Activated CD8-positive, alpha-beta T cell treated with anti-CD3 and anti-CD28 coated beads, Interleukin-2, amount 10 ng/mL, durations not matched to agents 7 days and 5 days (primary cell): ENCODE data around the gene METTL4. TPM values are rescaled to one million over a fixed set of nuclear protein-coding genes. Genes with fewer than 3 reads are reported as not detected.

Source experiments
- ATAC-seq: fragments of 150-1000 bp; cut with Tn5 transposase; one replicate; pipeline ENCODE4 v1.10.0; 2021; ENCODE audit warnings: moderate library complexity
- CTCF ChIA-PET: fragments of 350-600 bp; sonication (Branson Sonifier 250); formaldehyde crosslinking; loops from one replicate; lab custom pipeline; 2021; ENCODE audit warnings: antibody characterized with exemption; lab: Charles Lee
- POLR2A ChIA-PET: fragments of 350-600 bp; sonication (Branson Sonifier 250); formaldehyde crosslinking; loops from one replicate; lab custom pipeline; 2021; ENCODE audit warnings: antibody characterized with exemption; lab: Charles Lee
- DNase-seq: peaks from one replicate; pipeline ENCODE4 v3.0.0-alpha.2; 2020
- H3K27ac Mint-ChIP-seq: one replicate; pipeline ENCODE4 v1.8.0; 2021; ENCODE audit warnings: mild to moderate bottlenecking, mixed read lengths
- H3K27me3 Mint-ChIP-seq: one replicate; pipeline ENCODE4 v1.8.0; 2021; ENCODE audit warnings: low read depth, mixed read lengths
- H3K36me3 Mint-ChIP-seq: one replicate; pipeline ENCODE4 v1.8.0; 2021; ENCODE audit warnings: low read depth, mixed read lengths
- H3K4me1 Mint-ChIP-seq: one replicate; pipeline ENCODE4 v1.8.0; 2021; ENCODE audit warnings: low read depth, mixed read lengths
- H3K4me3 Mint-ChIP-seq: one replicate; pipeline ENCODE4 v1.8.0; 2021; ENCODE audit warnings: mild to moderate bottlenecking, mixed read lengths
- H3K9me3 Mint-ChIP-seq: one replicate; pipeline ENCODE4 v1.8.0; 2022; ENCODE audit warnings: mixed read lengths; ENCODE audit not compliant: insufficient read depth
- total RNA-seq, 2 experiments: library from RNA; stranded (reverse); gene quantifications; one replicate each; pipeline ENCODE4 v1.2.3, GENCODE V29; 2021

METTL4 gene, protein sequence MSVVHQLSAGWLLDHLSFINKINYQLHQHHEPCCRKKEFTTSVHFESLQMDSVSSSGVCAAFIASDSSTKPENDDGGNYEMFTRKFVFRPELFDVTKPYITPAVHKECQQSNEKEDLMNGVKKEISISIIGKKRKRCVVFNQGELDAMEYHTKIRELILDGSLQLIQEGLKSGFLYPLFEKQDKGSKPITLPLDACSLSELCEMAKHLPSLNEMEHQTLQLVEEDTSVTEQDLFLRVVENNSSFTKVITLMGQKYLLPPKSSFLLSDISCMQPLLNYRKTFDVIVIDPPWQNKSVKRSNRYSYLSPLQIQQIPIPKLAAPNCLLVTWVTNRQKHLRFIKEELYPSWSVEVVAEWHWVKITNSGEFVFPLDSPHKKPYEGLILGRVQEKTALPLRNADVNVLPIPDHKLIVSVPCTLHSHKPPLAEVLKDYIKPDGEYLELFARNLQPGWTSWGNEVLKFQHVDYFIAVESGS
- total RNA-seq = 10 to 100 TPM; 22.2 to 22.3 TPM

DNA sequence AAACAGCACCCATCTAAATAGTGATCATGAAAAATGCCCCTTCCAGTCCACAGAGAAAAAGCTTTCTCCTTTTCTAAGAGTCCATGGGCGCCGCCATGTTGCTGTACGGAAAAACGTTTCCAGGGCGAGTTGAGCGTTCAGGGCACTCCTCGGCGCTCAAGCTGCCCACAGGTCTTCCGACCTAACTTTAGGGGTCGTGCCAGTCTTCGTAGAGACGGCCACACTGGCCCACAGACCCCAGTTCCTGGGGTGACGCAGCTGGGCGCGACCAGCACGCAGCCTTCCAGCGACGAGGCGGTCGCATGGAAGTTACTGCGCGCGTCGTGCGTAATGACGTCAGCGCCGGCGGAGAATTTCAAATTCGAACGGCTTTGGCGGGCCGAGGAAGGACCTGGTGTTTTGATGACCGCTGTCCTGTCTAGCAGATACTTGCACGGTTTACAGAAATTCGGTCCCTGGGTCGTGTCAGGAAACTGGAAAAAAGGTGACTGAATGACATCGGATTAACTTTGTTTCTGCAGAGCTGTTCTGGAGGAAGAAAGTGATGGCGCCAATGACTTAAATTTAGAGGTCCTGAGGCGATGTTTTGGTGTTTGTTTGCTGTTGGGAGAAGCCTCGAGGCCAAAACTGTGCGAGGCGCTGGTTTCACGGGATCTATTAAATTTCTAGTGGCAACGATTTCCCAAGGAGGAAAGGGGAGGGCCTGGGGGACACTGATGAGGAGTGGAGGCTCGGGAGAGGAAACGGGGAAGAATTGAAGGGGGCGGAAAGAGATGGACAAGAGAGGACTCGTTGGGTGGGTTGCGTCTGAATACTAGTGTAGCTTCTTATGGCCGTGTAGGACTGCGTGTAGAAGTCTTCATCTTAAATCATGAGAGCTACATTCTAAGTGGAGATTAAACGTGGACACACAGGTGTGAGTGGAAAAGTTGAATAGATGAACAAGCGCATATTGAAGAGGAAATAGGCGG is at the start of gene METTL4, which contains the start of gene NDC80:
METTL4 (minus strand) TSS at position 306 of the 971 bp plus-strand sequence. CDS start 4,289 bp downstream, outside the sequence.
NDC80 (plus strand) TSS at position 358 of the 971 bp plus-strand sequence. CDS start 1,429 bp downstream, outside the sequence.
- POLR2A ChIA-PET = interaction anchor here (0.6 to 6.7 kb wide), 18 partner anchors 8 to 1763 kb away, joined by 3 to 56 read pairs (median 3); partner anchors contain the start of genes MYL12B and SMCHD1
- Mint-ChIP-seq H3K4me3 (peak within 1 kb of the TSS; percentile 98), H3K9me3 (no peaks in the 10 kb centered on the region), H3K27me3 (no peaks in the 10 kb centered on the region), H3K27ac (peak within 1 kb of the TSS; percentile 99), H3K4me1 (peaks cover 47% of the 10 kb centered on the region), H3K36me3 (peaks cover 65% of the 10 kb centered on the region)
- CTCF ChIA-PET = interaction anchor here (0.6 to 2.8 kb wide), 11 partner anchors 10 to 1094 kb away, joined by 3 to 11 read pairs (median 3); no protein-coding TSS in a partner anchor
- ATAC-seq (peak; percentile 81), DNase-seq (peak; percentile 90)

DNA sequence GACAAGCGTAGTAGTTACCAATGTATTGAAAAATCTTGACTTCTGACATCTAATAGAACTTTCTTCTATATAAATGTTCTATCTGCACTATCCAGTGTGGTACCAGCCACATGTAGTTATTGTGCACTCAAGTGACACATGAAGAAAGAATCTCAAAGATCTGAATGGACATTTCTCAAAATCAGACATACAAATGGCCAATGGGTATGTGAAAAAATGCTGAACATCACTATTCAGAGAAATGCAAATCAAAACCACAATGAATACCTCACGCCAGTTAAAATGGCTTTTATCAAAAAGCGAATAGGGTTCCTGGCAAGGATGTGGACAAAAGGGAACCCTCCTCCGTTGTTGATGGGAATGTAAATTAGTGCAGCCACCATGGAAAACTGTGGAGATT is 46.7 kb upstream of the METTL4 start:
- H3K4me1 Mint-ChIP-seq = no peaks in the 10 kb centered on the region
- H3K36me3 Mint-ChIP-seq = peaks cover 42% of the 10 kb centered on the region
- no peaks in the 10 kb centered on the region for H3K9me3 Mint-ChIP-seq
- ChIA-PET CTCF (no interaction called here), POLR2A (interaction anchor here (1.4 kb wide), 1 partner anchor 19 kb away, joined by 3 read pairs; no protein-coding TSS in a partner anchor)
- no peaks in the 10 kb centered on the region for H3K27me3 Mint-ChIP-seq
- ATAC-seq (no peak), DNase-seq (no peak)
- no peak overlapping the region for H3K4me3 Mint-ChIP-seq
- no peak overlapping the region for H3K27ac Mint-ChIP-seq

DNA sequence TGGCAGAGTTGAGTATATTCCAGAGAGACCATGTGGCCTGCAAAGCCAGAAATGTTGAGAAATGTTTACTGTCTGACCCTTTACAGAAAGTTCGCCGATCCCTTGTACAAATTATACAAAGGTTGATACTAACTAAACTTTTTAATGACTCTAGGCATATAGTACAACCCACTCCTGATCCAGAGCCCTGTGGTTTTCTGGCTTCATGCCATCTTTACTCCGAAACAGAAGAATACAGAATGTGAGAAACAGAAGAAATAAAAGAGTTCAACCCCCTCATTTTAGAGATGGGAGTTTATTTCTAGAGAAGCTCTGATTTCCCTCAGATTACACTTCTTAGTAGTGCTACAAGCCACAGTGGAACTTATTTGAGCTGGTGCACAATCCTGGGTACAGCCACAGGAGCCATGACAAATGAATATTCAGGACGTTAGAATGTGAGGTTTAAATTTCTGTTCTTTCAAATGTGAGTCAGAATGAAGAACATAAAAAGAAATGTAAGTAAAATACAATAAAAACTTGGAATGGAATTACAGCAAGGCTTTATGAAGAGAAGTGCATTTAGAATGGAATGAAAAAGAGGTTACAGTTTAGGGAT is 46.2 kb upstream of the METTL4 start:
- Mint-ChIP-seq H3K4me3 (no peak overlapping the region), H3K9me3 (no peaks in the 10 kb centered on the region), H3K27ac (no peak overlapping the region), H3K36me3 (peaks cover 47% of the 10 kb centered on the region), H3K27me3 (no peaks in the 10 kb centered on the region), H3K4me1 (no peaks in the 10 kb centered on the region)
- POLR2A ChIA-PET = interaction anchor here (0.8 to 1.4 kb wide), 4 partner anchors 8 to 445 kb away, joined by 3 to 5 read pairs (median 3); no protein-coding TSS in a partner anchor
- CTCF ChIA-PET = no interaction called here
- ATAC-seq (no peak), DNase-seq (no peak)

DNA sequence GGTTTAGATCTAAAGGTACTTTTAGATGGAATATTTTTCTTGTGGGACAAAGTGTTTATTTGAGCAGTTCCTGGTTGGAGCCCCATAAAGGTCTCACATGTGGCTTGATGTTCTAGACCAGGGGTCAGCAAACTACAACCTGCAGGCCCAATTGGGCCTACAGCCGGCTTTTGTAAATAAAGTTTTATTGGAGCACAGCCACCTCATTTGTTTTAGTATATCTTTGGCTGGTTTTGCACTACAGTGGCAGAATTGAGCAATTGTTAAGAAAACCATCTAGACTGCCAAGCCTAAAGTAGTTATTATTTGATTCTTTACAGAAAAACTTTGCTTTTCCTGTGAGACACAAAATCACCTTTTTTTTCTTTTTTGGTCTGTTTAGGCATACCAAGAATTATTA is 41.7 kb upstream of the METTL4 start:
- Mint-ChIP-seq H3K9me3 (no peaks in the 10 kb centered on the region), H3K4me1 (peaks cover 8% of the 10 kb centered on the region), H3K4me3 (no peak overlapping the region), H3K27ac (no peak overlapping the region), H3K27me3 (no peaks in the 10 kb centered on the region), H3K36me3 (peaks cover 75% of the 10 kb centered on the region)
- ATAC-seq (no peak), DNase-seq (no peak)
- ChIA-PET POLR2A (interaction anchor here (0.8 kb wide), 1 partner anchor 23 kb away, joined by 3 read pairs; no protein-coding TSS in a partner anchor), CTCF (interaction anchor here (1.2 kb wide), 1 partner anchor 29 kb away, joined by 3 read pairs; no protein-coding TSS in a partner anchor)

DNA sequence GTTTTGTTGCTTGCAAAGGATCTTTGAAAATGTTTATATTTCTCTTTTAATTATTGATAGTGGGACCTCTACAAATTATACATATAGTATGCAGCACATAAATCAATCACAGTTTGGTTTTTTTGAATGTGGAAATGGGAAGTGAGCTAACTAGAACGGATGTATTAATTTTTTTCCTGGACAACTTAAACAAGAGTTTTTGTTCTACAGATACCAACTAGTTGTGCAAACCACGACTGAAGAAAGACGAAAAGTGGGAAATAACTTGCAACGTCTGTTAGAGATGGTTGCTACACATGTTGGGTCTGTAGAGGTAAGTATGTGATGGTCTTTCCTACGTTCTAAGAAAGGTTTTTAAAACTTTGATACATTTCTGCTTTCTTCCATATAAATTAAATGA is 39.2 kb upstream of the METTL4 start:
- POLR2A ChIA-PET = interaction anchor here (0.7 to 1.6 kb wide), 3 partner anchors 11 to 45 kb away, joined by 3 to 4 read pairs (median 3); no protein-coding TSS in a partner anchor
- no peaks in the 10 kb centered on the region for H3K9me3 Mint-ChIP-seq
- H3K36me3 Mint-ChIP-seq = peaks cover 70% of the 10 kb centered on the region
- H3K4me1 Mint-ChIP-seq = peaks cover 20% of the 10 kb centered on the region
- H3K4me3 Mint-ChIP-seq = no peak overlapping the region
- no peak for DNase-seq
- no peak for ATAC-seq
- H3K27me3 Mint-ChIP-seq = no peaks in the 10 kb centered on the region
- CTCF ChIA-PET = no interaction called here
- no peak overlapping the region for H3K27ac Mint-ChIP-seq

DNA sequence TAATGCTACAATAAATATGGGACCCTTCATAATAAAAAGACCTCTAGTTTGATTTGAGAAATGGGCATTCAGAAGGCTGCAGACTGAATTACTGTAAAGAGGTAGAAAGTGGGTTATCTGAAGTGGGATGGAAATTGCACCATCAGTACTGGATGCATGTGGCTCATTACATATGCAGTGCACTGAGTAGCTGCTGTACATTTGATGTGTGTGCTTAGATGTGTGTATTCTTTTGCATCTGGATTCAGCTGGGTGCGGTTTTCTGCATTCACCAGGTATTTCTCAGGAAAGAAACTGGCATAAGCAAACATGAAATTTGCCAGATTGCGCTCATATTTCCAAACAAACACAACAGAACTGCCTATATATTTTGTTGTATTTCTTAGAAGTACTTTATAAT is 38.3 kb upstream of the METTL4 start:
- POLR2A ChIA-PET = interaction anchor here (1.6 kb wide), 1 partner anchor 46 kb away, joined by 3 read pairs; no protein-coding TSS in a partner anchor
- H3K36me3 Mint-ChIP-seq = peaks cover 67% of the 10 kb centered on the region
- no peaks in the 10 kb centered on the region for H3K9me3 Mint-ChIP-seq
- H3K4me1 Mint-ChIP-seq = peaks cover 29% of the 10 kb centered on the region
- DNase-seq = no peak
- no peak overlapping the region for H3K4me3 Mint-ChIP-seq
- no peak for ATAC-seq
- CTCF ChIA-PET = no interaction called here
- no peaks in the 10 kb centered on the region for H3K27me3 Mint-ChIP-seq
- H3K27ac Mint-ChIP-seq = no peak overlapping the region

DNA sequence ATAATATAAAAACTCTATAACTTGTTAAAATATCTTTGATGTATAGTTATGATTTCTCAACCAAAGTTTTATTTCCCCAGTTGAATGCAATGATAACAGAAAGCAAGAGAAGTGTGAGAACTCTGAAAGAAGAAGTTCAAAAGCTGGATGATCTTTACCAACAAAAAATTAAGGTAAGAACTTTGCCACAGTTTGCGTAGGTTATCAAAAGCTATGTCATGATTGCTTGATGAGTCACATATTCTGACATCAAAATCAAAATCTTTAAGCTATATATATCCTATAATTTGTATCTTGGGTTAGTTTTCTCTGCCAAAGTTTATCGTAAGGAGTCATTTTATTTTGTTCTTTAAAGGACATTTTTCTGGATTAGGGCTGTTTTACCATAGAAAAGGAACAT is 35.0 kb upstream of the METTL4 start:
- ChIA-PET CTCF (interaction anchor here (0.9 to 2.2 kb wide), 5 partner anchors 17 to 52 kb away, joined by 3 to 18 read pairs (median 4); partner anchors contain the start of gene SMCHD1), POLR2A (interaction anchor here (1.0 to 5.1 kb wide), 8 partner anchors 11 to 641 kb away, joined by 3 to 71 read pairs (median 4); partner anchors contain the start of genes MYL12A and SMCHD1)
- peak overlapping the region; percentile 54 for H3K4me3 Mint-ChIP-seq
- no peaks in the 10 kb centered on the region for H3K9me3 Mint-ChIP-seq
- ATAC-seq (no peak), DNase-seq (no peak)
- peaks cover 63% of the 10 kb centered on the region for H3K36me3 Mint-ChIP-seq
- H3K27me3 Mint-ChIP-seq = no peaks in the 10 kb centered on the region
- H3K4me1 Mint-ChIP-seq = peaks cover 44% of the 10 kb centered on the region
- H3K27ac Mint-ChIP-seq = peak overlapping the region; percentile 78

DNA sequence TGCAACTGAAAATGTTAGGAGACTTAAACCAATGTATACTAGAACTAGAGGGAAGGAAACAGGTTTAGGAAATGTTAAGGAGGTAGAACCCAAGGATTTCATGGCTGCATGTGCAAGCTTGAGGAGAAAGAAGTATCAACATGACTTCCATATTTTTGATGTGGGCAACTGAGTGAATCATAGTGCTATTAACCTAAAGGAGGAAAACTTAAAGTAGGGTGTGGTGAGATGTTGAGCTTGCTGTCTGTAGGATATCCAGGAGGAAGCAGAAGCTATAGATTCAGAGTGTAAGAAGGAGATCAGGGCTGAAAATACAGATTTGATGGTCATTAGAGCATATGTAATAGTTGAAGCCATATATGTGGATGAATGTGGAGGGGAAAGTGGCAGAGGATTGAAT is 31.5 kb upstream of the METTL4 start:
- ChIA-PET CTCF (interaction anchor here (1.1 kb wide), 1 partner anchor 20 kb away, joined by 3 read pairs; no protein-coding TSS in a partner anchor), POLR2A (interaction anchor here (0.6 to 5.1 kb wide), 4 partner anchors 19 to 54 kb away, joined by 3 to 26 read pairs (median 4); partner anchors contain the start of genes METTL4 and NDC80)
- peak overlapping the region; percentile 2 for H3K27ac Mint-ChIP-seq
- no peaks in the 10 kb centered on the region for H3K27me3 Mint-ChIP-seq
- H3K9me3 Mint-ChIP-seq = no peaks in the 10 kb centered on the region
- ATAC-seq (no peak), DNase-seq (no peak)
- H3K4me1 Mint-ChIP-seq = peaks cover 36% of the 10 kb centered on the region
- H3K36me3 Mint-ChIP-seq = peaks cover 67% of the 10 kb centered on the region
- no peak overlapping the region for H3K4me3 Mint-ChIP-seq

DNA sequence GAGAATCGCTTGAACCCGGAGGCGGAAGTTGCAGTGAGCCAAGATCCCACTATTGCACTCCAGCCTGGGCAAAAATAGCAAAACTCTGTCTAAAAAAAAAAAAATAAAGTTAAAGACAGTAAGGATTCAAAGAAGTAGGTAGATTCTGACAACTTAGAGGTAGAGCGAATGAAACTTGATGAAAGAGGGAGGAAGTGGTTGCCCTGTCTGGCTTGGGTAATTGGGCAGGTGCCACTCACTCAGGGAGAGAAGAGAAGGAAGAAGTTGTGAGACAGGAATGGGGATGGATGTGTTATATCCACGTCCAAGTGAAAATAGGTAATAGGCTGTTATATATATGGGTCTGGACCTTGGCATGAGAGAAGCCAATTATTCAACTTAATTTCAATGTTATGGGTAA is 26.3 kb upstream of the METTL4 start:
- ChIA-PET CTCF (no interaction called here), POLR2A (no interaction called here)
- H3K4me3 Mint-ChIP-seq = no peak overlapping the region
- H3K27me3 Mint-ChIP-seq = no peaks in the 10 kb centered on the region
- peak overlapping the region; percentile 64 for H3K27ac Mint-ChIP-seq
- H3K36me3 Mint-ChIP-seq = peaks cover 79% of the 10 kb centered on the region
- no peak for DNase-seq
- peaks cover 5% of the 10 kb centered on the region for H3K9me3 Mint-ChIP-seq
- ATAC-seq = no peak
- H3K4me1 Mint-ChIP-seq = peaks cover 29% of the 10 kb centered on the region

DNA sequence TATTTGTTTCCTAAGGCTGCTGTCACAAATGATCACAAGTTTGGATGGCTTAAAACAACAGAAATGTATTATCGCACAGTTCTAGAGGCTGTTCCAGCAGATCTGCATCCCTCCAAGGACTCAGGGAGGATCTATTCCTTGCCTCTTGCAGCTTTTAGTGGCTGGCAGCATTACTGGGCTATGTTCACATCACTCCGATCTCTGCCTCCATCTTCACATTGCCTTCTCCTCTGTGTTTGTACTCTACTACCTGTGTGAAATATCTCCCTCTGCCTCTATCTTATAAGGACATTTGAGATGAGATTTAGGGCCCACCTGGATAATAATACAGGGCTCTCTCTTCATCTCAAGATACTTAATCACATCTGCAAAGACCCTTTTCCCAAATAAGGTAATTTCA is 19.0 kb upstream of the METTL4 start:
- POLR2A ChIA-PET = interaction anchor here (0.7 to 4.7 kb wide), 5 partner anchors 14 to 66 kb away, joined by 3 to 38 read pairs (median 9); partner anchors contain the start of genes METTL4, NDC80 and SMCHD1
- Mint-ChIP-seq H3K9me3 (no peaks in the 10 kb centered on the region), H3K27ac (peak overlapping the region; percentile 76), H3K4me3 (peak overlapping the region; percentile 6), H3K4me1 (peaks cover 54% of the 10 kb centered on the region), H3K27me3 (no peaks in the 10 kb centered on the region), H3K36me3 (peaks cover 77% of the 10 kb centered on the region)
- no peak for DNase-seq
- CTCF ChIA-PET = interaction anchor here (0.6 to 4.1 kb wide), 5 partner anchors 11 to 872 kb away, joined by 3 to 14 read pairs (median 8); partner anchors contain the start of genes METTL4, NDC80 and SMCHD1
- peak; percentile 39 for ATAC-seq
